ENCODE data around the gene ROR2. TPM values are rescaled to one million over a fixed set of nuclear protein-coding genes. Genes with fewer than 3 reads are reported as not detected.

Gene ROR2
- total RNA-seq, 1 donor from 2014 or later, result under 0.01 TPM

DNA sequence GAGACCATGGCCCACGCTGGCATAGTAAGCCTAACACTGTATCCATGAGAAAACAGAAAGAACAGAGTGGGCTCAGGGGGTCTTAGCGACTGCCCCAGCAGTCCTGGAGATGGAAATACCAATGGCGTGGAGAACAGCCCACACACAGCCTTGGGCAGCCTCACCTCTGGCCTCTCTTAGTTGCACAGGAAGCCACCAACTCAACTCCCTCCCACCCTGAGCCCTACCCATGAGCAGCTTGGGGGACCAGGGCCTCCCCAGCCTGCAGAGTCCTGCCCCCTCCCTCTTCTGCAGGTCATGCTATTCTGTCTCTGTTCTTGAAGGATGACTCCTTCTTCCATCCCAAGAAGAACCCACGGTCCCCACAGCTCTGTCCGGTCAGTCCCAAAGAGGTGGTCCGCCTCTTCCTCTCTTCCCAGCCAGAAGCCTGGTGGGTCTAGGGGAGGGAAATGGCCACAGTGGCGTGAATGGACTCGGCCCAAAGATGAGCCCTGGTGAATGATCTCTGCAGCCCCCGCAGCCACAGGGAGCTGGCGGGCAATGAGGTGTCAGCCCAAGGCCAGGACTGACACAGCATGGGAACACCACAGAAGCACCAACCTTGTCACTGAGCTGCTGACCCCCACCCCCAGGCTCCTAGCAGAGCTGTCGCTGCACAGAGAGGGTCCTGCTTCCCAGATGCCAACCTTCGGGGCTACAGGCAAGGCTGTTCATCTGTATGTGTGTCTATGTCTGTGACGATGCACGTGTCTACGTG, 131.2 kb downstream of the ROR2 start:
- no peak for DNase-seq (ENCODE audit: low read depth in 2 of 2)

GRCh38 chr9:91818225-91818585, 131.8 kb downstream of the ROR2 start:
- no peak for DNase-seq (ENCODE audit: low read depth in 2 of 2)

- DNase-seq (ENCODE audit: low read depth in 2 of 2), result peak in 1 of 2 donors; percentile 36
These were observed 132.4 kb downstream of the ROR2 start for GRCh38 chr9:91817493-91818224.

- no peak for DNase-seq (ENCODE audit: low read depth in 2 of 2)
These were observed 132.9 kb downstream of the ROR2 start for GRCh38 chr9:91817106-91817492.

DNA sequence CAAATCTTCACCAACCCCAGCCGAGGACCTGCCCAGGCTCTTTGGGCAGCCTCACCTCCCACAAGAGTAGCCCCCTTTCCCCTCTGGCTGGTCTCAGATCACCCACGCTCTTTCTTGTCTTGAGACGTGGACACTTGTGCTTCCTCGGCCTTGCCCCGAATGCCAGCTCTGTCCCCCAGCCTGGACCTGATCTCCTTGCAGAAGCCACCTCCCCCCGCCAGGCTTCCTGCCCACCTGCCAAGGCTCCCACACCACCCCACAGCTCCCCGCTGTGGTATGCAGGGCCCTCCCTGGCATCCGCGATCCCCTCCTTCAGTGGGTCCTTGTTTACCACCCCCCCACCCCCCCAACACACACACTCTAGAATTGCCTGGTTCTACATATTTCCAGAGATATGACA, 133.7 kb downstream of the ROR2 start:
- no peak for DNase-seq (ENCODE audit: low read depth in 2 of 2)

DNA sequence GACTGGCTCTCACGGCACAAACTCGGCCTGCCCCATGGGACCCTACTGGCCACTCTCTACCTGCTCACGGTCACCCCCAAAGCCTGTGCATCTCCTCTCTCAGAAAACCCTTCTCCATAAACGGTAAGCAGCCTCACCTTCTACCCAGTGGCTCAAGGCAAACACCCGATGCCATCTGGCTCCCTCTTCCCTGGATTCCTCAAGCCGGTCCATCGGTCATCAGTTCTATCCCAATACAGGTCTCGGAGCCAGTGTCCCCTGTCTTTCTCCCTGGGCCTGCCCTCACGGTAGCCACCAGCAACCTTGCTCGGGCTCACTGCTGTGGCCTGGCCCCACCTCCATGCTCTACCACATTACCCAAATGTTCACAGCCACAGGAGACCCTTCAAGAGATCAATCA, 134.1 kb downstream of the ROR2 start:
- DNase-seq (ENCODE audit: low read depth in 2 of 2), result no peak

- no peak for DNase-seq (ENCODE audit: low read depth in 2 of 2)
These were observed 135.3 kb downstream of the ROR2 start for GRCh38 chr9:91814753-91815152.

DNA sequence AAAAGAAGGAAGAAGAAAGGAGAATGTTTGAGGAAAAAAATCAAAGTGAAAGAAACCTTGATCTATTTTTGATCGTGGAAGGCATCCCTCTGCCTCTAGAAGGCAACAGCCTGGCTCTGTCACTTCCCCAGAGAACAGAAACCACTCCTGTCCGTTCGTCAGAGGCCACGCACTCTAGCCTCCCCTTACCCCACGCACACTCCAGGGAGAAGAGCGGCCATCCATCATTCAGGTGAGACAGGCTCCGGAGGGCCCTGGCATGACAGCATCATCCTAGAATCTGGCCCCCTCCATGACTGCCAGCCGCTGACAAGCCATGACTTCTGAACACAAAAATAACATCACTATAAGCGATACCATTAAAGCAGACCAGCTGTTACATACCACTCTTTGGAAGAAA, 135.8 kb downstream of the ROR2 start:
- no peak for DNase-seq (ENCODE audit: low read depth in 2 of 2)

DNA sequence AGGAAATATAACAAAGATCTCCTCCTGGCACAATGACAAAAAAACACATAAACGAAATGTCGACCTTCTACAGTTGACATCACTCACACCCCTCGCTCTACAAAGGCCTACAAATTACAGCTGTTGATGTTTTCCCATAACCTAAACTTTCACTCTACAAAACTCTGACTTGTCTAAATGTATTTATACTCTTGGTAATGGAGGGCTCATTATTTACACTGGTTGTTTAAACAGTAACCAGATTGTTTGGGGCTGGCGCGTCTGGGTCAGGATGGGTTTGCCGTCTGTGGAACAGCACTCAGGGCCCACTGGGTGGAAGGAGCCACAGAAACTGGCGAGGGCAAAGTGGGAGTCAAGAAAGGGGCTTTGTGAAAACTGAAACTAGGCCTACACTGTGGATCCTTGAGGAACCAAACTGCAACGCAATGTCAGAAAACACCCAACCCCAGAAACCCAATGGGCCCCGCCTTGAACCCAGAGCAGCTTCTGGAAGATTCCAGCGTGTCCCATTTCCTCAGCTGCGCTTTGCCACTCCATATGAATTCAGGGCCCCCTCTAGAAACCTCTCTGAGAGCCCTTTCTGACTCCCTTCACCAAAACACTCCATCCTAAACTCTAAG, 136.7 kb downstream of the ROR2 start:
- DNase-seq (ENCODE audit: low read depth in 2 of 2), result no peak

- DNase-seq (ENCODE audit: low read depth in 2 of 2), result no peak
These were observed 137.8 kb downstream of the ROR2 start for GRCh38 chr9:91812191-91812590.

GRCh38 chr9:91811024-91811909, 138.8 kb downstream of the ROR2 start:
- no peak for DNase-seq (ENCODE audit: low read depth in 2 of 2)

DNA sequence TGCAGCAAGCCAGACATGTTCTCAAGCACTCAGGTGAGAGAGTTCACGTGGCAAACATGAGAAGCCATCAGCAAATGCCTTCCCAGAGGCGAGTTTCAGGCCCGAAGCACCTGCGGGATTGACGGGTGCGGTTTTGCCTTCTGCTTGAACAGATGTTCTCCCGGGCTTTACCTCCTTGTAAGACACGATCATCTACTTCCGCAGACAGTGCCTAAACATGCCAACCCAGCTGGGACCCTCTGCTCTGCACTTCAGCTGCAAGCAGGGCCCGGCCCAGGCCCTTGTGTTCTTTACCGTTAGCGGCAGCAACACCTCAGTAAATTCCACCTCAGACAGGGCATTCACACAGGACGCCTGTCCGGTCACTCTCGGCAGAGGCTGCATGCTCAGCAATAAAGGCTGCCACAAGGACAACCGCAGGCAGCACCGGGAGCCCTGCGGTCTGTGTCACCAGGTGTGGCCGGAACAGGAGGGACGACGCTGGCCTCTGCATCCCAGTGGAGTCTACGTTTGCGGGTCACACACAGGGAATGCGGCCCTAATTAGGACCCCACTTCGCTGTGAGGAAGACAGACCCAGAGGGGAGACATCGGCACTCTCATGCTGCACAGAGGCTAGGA, 139.6 kb downstream of the ROR2 start:
- no peak for DNase-seq (ENCODE audit: low read depth in 2 of 2)

- no peak for DNase-seq (ENCODE audit: low read depth in 2 of 2)
These were observed 140.3 kb downstream of the ROR2 start for GRCh38 chr9:91809581-91810285.

GRCh38 chr9:91807643-91808246, 142.3 kb downstream of the ROR2 start:
- DNase-seq (ENCODE audit: low read depth in 2 of 2), result no peak

DNA sequence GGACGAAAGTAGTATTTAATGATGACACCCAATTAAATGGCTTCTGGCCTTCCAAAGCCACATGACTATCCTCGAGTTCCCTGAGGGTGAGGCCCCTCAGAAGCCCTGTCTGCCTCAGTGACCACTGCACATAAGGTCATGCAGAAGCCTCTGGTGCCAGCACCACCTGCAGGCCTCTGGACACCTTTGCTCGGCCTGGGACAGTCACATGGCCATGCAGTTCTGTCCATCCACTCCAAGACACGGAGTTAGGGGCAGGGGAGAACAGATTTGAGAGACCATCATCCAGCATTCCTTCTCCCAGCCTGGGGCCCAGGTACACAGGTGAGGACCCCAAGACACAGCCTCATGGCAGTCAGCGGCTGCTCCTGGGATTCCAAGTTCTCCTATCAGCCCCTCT, 145.0 kb downstream of the ROR2 start:
- DNase-seq (ENCODE audit: low read depth in 2 of 2), result no peak

GRCh38 chr9:91803970-91804752, 145.9 kb downstream of the ROR2 start:
- DNase-seq (ENCODE audit: low read depth in 2 of 2), result no peak

- DNase-seq (ENCODE audit: low read depth in 2 of 2), result no peak
These were observed 146.7 kb downstream of the ROR2 start for GRCh38 chr9:91803151-91803940.

DNA sequence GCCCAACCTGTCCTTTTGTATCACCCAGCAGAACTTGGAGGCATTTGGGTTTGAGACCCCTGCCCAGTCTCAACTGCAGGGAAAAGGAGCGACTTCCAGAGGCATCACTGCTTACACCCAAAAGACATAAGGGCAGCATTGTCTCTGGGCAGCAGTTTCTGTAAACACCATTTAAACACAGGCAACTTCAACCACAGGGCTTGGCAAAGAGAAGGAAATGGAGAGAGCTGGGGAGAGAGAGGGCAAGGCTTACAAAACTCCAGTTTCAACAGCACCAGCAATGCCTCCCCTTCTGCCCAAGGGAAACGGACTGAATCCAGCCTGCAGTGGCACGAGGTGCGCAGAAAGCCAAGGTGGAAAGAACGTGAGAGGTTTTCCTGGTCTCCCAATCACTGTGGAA, 147.6 kb downstream of the ROR2 start:
- DNase-seq (ENCODE audit: low read depth in 2 of 2), result no peak

Data from lung microvascular endothelial cell (primary cell).